ENCODE measurements around the gene TRMT44.
A peak's percentile ranks its signal among the peaks of the same experiment; 100 is the strongest.
"Not testable (repeated sequence)": the region's sequence is repeated elsewhere in the genome, so short reads cannot be mapped to it uniquely, and the experiment has no call there.

The TRMT44 gene

DNA sequence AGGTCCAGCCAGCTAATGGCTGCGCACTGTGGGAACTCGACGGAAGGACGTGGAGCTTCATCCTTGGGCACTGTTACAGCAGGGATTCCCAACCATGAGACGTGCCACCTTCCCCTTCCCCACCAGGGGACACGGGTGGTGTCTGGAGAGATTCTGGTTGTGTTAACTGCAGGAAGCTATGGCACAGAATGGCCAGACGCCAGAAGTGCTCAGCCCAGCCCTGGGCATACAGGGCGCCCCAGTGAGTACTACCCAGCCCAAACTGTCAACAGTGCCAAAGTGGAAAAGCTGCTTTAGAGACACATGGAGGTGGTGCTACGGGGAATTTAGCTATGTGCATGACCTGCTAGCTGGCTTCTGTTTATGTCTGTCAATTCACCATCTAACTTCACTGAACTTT lies 32.8 kb upstream of the TRMT44 start:
- no peak for DNase-seq

DNA sequence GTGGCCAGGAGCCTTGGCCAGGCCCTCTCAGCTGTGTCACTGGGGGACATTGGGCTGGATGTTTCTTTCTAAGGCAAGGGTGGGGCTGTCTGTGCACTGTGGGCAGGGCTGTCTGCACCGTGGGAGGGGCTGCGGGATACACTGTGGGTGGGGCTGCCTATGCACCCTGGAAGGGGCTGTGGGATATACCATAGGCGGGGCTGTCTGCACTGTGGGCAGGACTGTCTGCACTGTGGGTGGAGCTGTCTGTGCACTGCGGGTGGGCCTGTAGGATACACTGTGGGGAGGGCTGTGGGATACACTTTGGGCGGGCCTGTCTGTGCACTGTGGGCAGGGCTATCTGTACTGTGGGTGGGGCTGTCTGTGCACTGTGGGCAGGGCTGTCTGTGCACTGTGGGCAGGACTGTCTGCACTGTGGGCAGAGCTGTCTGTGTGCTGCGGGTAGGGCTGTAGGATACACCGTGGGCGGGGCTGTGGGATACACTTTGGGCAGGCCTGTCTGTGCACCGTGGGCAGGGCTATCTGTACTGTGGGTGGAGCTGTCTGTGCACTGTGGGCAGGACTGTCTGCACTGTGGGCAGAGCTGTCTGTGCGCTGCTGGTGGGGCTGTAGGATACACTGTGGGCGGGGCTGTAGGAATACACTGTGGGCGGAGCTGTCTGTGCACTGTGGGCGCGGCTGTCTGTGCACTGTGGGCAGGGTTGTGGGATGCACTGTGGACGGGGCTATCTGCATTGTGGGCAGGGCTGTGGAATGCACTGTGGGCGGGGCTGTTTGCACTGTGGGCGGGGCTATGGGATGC lies 31.1 kb upstream of the TRMT44 start:
- DNase-seq, result no peak

DNA sequence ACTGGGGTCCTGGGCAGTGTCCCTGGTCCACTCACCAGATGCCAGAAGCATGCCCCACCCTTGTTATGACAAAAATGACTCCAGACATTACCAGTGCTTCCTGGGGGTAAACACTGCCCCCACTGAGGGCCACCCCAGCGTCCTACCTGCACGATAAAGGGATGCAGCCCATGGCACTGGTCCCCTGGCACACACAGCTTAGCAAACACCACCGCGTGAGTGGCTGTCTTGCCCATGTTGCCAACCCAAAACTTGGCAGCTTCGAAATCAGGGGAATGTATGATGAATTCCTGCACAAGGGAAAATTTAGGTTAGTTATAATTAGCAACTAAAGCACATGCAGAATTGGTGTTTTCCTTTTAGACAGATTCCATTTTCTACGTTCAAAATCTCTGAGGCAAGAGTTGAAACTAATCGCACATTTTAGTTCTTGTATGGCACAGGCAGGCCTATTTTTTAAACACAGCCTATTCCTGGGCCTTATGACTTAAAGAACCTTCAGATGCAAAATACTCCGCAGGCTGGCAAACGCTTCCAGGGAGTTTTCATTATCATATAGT lies 30.4 kb upstream of the TRMT44 start:
- DNase-seq, result no peak

DNA sequence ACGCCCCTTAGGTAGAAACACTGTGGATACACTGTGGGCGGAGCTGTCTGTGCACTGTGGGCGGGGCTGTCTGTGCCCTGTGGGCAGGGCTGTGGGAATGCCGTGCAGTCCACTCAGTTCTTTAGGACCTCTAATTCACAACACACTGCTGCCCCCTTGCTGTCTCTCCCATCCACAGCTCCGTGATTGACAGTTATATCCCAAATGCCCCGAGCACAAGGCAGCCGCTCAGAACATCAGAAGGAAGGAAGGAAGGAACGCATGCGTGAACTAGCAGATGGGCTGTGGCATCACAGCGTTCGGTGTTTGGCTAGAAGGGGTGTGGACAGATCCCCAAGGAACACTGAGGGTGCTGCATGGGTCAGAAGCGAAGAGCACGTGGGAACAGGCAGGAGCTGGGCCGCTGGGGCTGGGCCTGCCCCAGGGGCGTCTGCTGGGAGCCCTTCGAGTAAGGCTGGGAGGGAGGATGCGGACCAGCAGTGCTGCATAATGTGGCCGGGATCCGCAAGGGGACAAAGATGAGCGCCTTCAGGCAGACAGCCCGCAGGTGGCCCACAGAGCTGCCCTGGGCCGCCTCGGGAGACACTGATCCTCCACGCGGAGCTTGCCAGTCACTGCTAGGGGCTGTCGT lies 29.8 kb upstream of the TRMT44 start:
- DNase-seq, result no peak

DNA sequence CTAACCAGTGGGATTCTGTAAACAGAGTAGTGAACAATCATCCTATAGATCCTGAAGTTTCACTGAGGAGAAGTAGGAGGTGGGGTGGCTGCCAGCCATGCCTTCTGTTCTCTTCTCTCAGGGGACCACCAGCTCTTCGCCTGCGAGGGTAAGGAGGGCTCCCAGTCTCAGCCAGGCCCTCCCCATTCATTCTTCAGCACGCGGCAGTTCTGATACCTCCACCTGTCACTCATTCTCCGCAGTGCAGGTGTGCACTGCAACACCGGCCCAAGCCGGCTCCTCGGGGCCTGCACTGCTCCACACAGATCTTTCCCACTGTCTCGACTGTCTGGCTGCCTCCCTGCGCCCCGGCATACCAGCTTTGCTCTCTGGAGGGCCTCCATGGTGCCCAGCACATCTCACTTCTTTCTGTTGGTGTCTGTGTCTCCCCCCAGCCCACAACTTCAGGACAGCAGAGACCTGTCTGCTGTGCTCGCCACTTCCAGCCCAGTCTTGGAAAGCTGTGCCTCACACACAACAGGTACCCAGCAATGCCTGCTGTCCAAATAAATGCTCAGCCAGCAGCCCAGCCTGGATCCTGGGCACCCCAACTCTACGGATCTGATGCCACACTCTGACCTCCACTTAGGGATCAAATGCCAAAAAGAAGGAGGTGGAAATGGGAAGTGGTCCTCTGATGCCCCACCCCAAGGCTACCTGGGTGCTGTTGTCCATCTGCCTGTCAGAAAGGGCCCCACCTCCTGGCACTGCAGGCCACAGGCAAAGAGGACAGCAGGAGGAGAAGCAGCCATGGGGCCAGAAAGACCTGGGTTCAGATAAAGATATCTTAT lies 29.0 kb upstream of the TRMT44 start:
- no peak for DNase-seq

DNA sequence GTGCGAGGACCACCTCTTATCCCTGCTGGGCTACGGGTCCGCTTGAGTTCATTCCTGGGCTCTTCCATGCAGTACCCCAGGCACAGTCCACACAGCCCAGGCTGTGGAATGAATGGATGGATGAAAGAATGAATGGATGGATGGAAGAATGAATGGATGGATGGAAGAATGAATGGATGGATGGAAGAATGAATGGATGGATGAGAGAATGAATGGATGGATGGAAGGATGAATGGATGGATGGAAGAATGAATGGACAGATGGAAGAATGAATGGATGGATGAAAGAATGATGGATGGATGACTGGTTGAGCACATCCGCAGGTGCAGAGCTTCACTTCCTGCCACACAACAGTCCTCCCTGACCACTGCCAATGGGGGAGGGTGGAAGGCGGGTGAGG lies 28.3 kb upstream of the TRMT44 start:
- no peak for DNase-seq

DNA sequence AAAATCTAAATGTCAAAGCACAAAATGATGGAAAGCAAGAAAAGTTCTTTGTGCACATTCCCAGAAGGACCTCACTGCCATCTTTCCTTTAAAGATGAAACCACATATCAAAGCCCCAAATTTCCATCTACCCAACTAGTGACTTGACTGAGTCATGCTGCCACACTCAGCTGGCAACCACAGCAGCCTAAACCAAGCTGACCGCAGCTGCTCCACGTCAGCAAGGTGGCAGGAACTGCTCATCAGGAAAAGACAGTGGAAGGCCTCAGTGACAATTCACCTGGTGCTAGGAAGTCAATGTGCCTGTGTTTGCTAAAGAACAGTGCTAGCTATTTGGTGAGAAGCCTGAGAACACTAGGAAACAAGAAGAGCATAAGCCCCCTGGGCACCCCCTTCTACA lies 26.2 kb upstream of the TRMT44 start:
- no peak for DNase-seq

DNA sequence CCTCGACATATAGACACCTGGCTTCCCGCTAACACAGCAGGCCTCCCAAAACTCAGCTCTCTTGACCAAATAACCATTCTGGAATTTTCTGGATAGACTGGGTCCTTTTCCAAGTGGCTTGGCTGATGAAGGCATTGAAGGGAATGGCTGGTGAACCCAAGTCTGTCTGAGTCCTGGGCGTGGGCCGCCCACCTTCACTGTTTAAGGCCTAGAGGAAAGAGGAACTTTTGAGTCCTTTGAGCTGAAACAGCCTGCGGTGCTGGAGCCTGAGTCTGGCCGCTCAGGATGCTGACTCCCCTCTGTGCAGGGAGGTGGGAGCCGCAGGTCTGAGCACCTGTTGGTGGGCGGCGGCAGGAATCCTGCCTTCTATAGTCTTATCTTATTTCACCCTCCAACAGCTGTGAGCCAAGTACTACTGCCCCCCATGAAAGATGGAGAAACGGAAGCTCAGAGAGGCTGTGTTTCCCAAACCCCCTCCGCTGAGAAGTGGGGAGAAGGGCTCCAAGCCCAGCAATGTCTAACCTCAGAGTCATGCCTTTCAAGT lies 23.4 kb upstream of the TRMT44 start:
- DNase-seq, result no peak

DNA sequence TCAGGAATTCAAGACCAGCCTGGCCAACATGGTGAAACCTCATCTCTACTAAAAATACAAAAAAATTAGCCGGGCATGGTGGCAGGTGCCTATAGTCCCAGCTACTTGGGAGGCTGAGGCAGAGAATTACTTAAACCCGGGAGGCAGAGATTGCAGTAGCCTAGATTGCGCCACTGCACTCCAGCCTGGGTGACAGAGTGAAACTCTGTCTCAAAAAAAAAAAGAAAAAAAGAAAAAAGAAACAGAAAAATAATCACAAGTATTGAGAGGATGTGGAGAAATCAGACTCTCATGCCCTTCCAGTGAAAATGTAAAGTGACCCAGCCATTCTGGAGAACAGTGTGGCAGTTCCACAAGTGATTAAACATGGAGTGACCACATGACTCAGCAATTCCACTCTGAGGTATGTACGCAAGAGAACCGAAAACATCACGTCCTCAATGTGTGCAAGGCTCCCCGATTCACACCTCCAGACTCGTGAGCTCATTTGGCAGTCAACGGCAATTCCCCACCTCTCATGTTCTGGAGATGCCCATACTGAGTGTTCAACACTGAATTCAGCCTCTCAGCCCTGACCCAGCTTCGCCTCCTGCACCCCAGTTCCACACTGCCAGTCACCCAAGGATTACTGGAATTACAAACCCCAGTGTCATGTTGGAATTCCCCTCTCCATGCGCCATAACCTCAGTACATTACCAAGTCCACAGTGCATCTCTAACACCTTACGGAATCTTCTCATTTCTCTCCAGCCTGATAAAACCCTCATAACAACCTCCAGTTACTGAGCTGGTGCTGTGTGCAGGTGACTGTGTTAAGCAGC lies 21.1 kb upstream of the TRMT44 start:
- DNase-seq, result no peak

DNA sequence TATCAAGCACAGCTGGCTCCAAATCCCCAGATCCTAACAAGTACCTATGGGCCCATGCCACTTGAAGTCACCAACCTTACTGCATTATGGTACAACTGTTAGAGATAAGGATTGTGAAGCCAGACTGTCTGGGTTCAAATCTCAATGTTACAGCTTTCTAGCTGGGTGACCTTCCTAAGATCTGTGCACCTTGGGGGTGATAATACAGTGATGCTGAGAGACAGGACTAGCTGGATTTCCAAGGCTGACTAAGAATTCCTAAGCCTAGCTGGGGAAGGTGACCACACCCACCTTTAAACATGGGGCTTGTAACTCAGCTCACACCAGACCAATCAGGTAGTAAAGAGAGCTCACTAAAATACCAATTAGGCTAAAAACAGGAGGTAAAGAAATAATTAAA lies 20.4 kb upstream of the TRMT44 start:
- not testable (repeated sequence) for DNase-seq

DNA sequence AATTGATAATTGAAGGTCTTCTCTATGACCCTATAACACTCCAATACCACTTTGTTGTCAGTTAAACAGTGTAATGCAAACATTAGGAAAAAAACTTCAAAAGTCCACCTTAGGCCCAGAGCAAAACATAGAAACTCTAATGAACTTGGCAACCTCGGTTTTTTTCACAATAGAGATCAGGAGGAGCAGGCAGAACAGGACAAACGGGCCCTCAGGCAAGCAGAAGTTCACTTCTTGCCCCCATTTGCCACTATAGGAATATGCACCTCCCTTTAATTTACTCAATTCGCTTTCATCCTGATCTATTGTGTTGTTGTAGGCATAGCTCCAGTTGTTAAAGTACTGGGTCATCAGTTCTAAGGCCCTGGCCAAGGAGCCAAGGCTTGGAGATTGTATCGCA lies 18.2 kb upstream of the TRMT44 start:
- DNase-seq, result no peak

DNA sequence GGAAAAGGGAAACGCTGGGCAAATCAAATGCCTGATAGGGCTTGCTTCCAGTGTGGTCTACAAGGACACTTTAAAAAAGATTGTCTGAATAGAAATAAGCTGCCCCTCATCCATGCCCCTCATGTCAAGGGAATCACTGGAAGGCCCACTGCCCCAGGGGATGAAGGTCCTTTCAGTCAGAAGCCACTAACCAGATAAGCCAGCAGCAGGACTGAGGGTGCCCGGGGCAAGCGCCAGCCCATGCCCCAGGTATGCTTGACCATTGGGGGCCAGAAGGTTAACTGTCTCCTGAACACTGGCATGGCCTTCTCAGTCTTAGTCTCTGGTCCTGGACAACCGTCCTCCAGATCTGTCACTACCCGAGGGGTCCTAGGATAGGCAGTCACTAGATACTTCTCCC lies 17.8 kb upstream of the TRMT44 start:
- DNase-seq, result no peak

DNA sequence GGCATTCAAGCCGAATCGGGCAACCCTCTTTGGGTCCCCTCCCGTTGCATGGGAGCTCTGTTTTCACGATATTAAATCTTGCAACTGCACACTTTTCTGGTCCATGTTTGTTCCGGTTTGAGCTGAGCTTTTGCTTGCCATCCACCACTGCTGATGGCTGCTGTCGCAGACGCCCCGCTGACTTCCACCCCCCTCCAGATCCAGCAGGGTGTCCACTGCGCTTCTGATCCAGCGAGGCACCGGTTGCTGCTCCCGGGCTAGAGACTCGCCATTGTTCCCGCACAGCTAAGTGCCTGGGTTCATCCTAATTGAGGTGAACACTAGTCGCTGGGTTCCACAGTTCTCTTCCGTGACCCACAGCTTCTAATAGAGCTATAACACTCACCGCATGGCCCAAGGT lies 13.3 kb upstream of the TRMT44 start:
- no peak for DNase-seq

DNA sequence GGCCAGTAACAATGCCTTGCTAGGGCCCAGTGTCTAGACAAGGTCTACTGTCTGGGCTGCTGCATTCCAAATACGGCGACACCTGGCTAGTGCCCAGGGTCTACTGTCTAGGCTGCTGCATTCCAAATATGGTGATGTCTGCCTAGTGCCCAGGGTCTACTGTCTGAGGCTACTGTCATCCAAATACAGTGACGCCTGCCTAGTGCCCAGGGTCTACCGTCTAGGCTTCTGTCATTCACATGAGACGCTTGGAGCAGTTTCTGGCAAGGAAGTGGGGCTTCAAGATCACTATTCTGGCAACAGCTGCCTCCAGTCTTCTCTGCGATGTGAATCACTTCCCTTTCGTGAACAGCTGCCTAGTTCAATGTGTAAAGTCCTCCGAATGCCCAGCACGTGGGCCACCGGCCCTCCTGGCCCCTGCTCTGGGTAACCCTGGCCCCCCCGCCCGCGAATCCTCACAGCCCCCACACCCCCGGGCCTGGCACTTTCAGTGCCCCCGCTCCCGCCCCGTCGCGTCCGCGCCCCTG lies 12.8 kb upstream of the TRMT44 start:
- DNase-seq, result no peak

DNA sequence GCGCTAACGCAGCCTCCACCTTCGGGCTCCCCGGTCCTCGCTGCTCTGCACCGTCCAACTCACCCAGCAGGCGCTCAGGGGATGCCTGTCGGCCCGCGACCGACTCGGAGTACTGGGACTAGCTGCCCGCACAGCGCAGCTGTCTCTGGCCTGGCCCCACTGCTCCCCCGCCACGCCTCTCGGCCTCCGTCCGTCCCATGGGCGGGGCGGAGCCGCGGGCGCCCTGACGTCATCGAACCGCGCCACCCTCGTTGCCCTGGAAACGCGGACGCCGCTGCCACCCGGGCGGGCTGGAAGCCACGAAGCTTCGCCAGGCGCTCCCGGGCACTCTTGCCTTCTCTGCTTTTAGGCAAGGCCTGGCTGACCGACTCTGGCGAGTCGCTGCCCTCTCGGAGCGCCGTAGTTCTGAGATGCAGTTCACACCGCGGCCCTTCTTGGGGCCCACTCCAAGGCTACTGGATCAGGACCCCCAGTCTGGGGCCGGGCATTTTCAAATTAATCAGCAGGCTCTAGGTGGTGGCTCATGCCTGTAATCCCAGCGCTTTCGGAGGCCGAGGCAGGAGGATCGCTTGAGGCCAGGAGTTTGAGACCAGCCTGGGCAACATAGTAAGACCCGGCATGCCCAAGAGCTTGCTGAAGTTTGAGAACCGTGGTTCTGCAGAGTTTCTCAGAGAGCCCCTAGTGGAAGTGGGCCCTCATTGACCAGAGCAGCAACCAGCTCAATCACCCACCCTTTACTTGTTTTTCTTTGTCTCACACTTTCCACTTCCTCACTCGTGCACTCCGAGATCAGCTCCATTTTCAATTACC lies 12.1 kb upstream of the TRMT44 start:
- peak; percentile 67 for DNase-seq

DNA sequence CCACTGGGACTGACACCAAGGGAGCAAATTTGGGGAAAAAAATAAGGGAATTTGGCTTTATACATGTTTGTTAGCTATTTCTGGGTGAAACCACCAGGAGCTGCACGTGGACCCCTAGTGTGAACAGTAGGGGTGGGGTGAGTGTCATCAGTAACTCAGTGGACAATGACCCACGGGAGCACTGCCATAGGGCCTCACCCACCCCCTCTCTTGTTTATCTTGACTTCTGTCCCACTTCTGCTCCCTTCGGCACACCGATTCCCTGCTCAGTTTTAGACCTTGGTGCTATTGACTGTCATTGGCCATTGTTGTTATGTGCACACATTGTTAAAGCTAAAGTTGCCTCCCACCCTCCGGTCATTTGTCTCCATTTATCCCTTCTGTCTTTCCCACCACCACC lies 9.0 kb upstream of the TRMT44 start:
- no peak for DNase-seq

DNA sequence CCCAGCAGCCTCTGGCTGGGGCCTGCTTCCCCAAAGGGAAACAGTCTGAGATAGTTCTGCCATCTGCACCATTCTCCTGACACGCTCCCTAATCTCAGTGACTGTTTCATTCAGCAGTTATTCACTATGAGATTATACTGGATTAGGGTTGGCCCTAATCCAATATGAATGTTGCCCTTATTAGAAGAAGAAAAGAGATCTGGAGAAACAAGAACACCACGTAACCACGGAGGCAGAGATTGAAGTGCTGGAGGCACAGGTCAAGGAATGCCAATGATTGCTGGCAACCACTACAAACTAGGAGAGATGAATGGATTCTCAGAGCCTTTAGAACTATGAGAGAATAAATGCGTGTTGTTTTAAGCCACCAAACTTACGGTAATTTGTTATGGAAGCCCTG lies 7.4 kb upstream of the TRMT44 start:
- no peak for DNase-seq

DNA sequence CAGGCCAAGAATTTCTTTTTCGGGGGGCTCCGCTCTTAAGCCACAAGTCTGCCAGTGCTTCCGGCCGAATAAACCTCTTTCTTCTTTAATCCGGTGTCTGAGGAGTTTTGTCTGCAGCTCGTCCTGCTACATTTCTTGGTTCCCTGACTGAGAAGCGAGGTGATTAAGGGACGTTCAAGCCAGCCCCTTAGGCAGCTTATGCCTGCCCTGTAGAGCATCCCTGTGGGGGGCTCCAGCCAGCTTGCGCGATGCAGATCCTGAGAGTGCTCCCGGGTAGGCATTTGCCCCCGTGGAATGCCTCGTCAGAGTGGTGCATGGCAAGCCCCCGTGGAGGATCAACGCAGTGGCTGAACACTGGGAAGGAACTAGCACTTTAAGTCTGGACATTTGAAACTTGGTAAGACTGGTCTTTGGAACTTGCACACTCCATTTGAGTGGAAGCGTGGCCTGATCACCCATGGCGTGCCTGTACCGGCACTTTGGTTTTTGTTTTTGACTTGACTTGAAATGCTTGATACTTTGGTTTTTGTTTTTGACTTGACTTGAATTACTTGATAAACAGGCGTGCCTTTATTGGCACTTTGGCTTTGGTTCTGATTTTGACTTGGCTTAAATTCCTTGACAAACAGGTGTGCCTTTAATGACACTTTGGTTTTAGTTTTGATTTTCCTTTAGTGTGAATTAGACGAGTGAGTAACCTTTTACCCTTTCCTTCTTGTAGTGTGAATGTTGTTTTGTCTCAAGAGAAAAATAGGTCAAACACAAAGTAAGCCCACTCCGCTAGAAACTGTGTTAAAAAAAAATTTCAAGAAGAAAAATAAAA lies 6.1 kb upstream of the TRMT44 start:
- no peak for DNase-seq

DNA sequence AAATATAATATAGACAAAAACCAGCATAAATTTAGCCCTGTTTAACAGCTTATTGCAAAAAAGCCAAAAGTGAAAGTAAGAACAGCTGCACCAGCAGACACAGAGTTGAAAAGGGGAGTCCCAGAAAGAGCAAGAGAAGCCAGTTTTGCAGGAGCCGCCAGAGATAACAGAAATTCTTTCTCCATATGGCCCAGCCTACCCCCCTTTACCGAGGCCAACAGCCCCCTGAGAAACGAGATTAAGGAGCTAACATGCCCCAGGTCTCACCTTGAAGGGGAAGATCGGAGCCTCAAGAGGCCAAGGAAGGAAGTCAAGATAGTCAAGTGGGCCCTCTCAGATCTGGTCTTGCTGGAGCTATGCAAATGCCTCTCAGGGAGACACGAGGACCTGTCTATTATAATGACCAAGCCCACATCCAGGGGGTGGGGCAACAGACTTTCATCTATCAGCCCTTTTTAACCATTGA lies 4.9 kb upstream of the TRMT44 start:
- DNase-seq, result no peak

DNA sequence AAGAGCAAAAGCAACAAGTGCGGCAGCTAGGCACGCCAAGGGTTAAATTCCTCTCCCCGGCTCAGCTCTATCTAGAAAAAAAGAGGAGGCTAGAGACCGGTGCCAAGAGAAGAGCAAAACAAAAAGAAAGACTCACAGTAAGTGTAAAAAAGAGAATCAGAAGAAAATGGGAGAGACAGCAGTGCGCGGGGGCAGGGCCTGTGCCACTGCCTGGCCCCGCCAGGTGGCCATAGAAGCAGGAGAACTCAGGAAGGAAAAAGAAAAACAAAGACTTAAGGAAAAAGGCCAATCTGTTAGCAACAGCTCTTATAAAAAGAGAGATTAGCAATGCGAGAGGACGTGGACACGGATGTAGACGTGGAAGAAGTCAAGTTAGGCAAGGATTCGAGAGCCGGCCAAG lies 3.3 kb upstream of the TRMT44 start:
- no peak for DNase-seq

Data from NK-92 treated with Interleukin-12 subunit alpha and Interleukin-12 subunit beta, amount 100 ng/mL, for 24 hours (cell line).